Cardiac septum (tissue), 1 donor: Measurements from ENCODE around the gene YJU2. TPM values are rescaled to one million over a fixed set of nuclear protein-coding genes. Genes with fewer than 3 reads are reported as not detected.

Experiments used
- DNase-seq: peaks from one replicate; pipeline ENCODE4 v3.0.0-alpha.2; 2020; ENCODE audit warnings: low spot score
- intact Hi-C: fragments of 100-400 bp; cut with DNase I; formaldehyde crosslinking; loops from one replicate; pipeline ENCODE4 v1.14.0; 2022
- total RNA-seq: library from RNA; stranded (reverse); fragmentation: NEBNext Ultra II Directional; extraction: Animal tissue kit (Norgen Biotek cat#: 25700); gene quantifications from one replicate; pipeline ENCODE4 v1.2.1, GENCODE V29; 2021
- donor health status: DM: no; HTN: no; CAD: no.

Gene YJU2
- total RNA-seq, 1 donor from 2014 or later = 11.7 TPM

- intact Hi-C loops = no loop called here
- no peak for DNase-seq
Measured at GRCh38 chr19:4316956-4317355, 70.1 kb downstream of the YJU2 start.

- intact Hi-C loops = no loop called here
Measured at GRCh38 chr19:4318460-4318859, 71.6 kb downstream of the YJU2 start.

More at GRCh38 chr19:4318460-4318859, 71.6 kb downstream of the YJU2 start:
- DNase-seq = no peak

Other genes with a start within 250 kb of the YJU2 start
- 18.4 TPM for gene PIAS4, start 239.3 kb upstream of the YJU2 start, total RNA-seq
- gene ZBTB7A, start 180.2 kb upstream of the YJU2 start, total RNA-seq = 29.9 TPM
- 107 TPM for gene MAP2K2, start 123.0 kb upstream of the YJU2 start, total RNA-seq
- gene CREB3L3, start 93.4 kb upstream of the YJU2 start, total RNA-seq = not detected
- gene SIRT6, start 64.5 kb upstream of the YJU2 start, total RNA-seq = 14.9 TPM
- gene ANKRD24, start 64.4 kb upstream of the YJU2 start, total RNA-seq = 1.6 TPM
- gene EBI3, start 17.6 kb upstream of the YJU2 start, total RNA-seq = not detected
- gene SHD, start 32.2 kb downstream of the YJU2 start, total RNA-seq = not detected
- not detected for gene TMIGD2, start 55.3 kb downstream of the YJU2 start, total RNA-seq
- 0.24 TPM for gene FSD1, start 57.5 kb downstream of the YJU2 start, total RNA-seq
- gene STAP2, start 91.7 kb downstream of the YJU2 start, total RNA-seq = 0.83 TPM
- 14.9 TPM for gene MPND, start 96.5 kb downstream of the YJU2 start, total RNA-seq
- gene SH3GL1, start 153.5 kb downstream of the YJU2 start, total RNA-seq = 22.0 TPM
- gene CHAF1A, start 155.6 kb downstream of the YJU2 start, total RNA-seq = 5.1 TPM
- gene UBXN6, start 210.7 kb downstream of the YJU2 start, total RNA-seq = 102 TPM
- 28.4 TPM for gene HDGFL2, start 225.2 kb downstream of the YJU2 start, total RNA-seq